Right forelimb (tissue), 1 donor: ENCODE data around the gene MIA.
"Not testable (repeated sequence)": the region's sequence is repeated elsewhere in the genome, so short reads cannot be mapped to it uniquely, and the experiment has no call there.

Source experiments
- DNase-seq: peaks from one replicate; pipeline ENCODE4 v3.0.0-alpha.2; 2018

The MIA gene

GRCh38 chr19:40750874-40751537 is 24.3 kb upstream of the MIA start, which contains the start of gene SNRPA:
SNRPA (plus strand) TSS chr19:40751203; CDS start chr19:40751409, 206 bp downstream.
- peak; percentile 99 for DNase-seq

- no peak for DNase-seq
Measured at GRCh38 chr19:40752257-40752781, 23.0 kb upstream of the MIA start.

DNA sequence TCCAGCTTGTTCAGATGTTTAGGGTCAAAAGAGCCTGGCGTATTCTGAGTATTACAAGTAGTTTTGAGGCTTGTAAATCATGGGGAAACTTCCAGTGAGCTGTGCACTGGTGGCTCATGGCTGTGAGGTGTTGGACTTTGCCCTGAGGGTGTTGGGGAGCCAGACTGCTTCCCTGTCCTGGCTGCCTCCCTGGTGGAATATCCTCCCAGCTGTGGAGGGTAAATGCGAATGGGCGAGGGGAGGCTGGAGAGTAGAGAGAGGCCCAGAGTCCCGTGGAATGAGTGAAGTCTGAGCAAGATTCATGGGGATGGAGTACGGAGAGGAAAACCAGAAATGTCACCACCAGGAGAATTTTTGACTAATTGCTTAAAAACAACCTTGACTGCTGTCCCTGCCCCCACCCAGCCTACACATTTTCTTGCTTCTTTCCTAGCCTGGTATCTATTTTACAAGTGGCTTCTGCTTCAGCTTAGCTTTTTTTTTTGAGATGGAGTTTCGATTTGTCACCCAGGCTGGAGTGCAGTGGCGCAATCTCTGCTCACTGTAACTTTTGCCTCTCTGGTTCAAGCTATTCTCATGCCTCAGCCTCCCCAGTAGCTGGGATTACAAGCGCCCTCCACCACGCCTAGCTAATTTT is 20.6 kb upstream of the MIA start:
- no peak for DNase-seq

DNA sequence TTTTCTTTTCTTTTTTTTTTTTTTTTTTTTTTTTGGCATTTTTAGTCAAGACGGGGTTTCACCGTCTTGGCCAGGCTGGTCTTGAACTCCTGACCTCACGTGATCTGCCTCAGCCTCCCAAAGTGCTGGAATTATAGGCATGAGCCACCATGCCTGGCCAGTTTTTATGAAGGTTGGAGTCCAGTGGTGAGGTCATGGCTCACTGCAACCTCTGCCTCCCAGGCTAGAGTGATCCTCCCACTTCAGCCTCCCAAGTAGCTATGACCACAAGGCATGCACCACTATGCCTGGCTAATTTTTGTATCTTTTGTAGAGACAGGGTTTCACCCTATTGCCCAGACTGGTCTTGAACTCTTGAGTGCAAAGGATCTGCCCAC is 20.1 kb upstream of the MIA start:
- DNase-seq: no peak

- DNase-seq: no peak
Measured at GRCh38 chr19:40755791-40756190, 19.5 kb upstream of the MIA start.

DNA sequence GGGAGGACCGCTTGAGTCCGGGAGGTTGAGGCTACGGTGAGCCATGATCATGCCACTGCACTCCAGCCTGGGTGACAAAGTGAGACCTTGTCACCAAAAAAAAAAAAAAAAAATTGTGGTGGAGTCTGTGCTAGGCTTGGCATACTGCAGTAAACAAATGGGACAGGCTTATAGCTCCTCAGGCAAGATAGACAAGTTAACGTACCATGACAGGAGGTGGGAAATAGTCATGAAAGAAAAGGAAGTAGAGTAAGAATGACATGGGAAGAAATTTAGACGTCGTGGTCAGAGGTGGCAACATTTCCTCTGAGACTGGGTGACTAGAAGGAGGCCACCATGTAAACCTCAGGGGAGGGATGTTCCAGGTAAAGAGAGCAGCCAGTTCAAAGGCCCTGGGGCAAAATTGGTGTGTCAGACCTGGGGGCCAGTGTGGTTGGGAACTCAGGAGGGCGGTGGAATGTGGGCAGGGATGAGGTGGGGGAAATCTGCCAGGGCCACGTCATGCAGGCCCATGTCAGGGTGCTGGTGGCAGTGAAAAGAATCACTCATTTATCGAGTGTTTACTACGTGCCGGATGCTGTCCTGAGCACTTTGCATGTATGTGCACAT is 18.7 kb upstream of the MIA start:
- no peak for DNase-seq

GRCh38 chr19:40758491-40758890 is 16.8 kb upstream of the MIA start:
- no peak for DNase-seq

DNA sequence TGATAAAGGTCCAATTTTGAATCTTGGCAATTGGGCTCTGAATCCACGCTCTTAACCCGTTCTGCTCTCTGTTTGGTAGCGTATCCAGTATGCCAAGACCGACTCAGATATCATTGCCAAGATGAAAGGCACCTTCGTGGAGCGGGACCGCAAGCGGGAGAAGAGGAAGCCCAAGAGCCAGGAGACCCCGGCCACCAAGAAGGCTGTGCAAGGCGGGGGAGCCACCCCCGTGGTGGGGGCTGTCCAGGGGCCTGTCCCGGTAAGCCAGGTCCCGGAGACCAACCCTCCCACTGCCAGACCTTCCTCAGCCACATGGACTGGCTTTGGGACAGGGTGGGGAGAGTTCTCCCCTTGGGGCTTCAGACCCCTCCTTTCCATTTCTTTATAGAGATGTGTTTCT is 16.0 kb upstream of the MIA start:
- no peak for DNase-seq

- DNase-seq: no peak
Measured at GRCh38 chr19:40762754-40763470, 12.4 kb upstream of the MIA start.

DNA sequence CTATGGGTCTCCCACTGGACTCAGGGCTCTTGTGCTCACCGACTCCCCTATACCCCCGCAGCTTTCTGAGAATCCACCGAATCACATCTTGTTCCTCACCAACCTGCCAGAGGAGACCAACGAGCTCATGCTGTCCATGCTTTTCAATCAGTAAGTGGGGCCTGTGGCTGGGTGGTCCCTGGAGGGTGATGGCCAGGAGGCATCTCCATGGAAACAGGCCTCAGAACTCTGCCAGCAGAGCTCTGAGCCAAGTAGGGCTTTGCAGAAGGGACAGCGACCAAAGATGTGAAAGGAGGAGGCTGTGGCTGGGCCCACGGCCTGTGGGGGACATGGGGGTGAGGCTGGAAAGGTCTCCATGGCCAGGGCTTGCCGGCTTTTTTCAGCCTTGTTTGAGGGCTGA is 11.8 kb upstream of the MIA start:
- DNase-seq: no peak

- no peak for DNase-seq
Measured at GRCh38 chr19:40763963-40764362, 11.4 kb upstream of the MIA start.

GRCh38 chr19:40766385-40766784 is 8.9 kb upstream of the MIA start:
- not testable (repeated sequence) for DNase-seq

- no peak for DNase-seq
Measured at GRCh38 chr19:40768869-40769268, 6.5 kb upstream of the MIA start.

DNA sequence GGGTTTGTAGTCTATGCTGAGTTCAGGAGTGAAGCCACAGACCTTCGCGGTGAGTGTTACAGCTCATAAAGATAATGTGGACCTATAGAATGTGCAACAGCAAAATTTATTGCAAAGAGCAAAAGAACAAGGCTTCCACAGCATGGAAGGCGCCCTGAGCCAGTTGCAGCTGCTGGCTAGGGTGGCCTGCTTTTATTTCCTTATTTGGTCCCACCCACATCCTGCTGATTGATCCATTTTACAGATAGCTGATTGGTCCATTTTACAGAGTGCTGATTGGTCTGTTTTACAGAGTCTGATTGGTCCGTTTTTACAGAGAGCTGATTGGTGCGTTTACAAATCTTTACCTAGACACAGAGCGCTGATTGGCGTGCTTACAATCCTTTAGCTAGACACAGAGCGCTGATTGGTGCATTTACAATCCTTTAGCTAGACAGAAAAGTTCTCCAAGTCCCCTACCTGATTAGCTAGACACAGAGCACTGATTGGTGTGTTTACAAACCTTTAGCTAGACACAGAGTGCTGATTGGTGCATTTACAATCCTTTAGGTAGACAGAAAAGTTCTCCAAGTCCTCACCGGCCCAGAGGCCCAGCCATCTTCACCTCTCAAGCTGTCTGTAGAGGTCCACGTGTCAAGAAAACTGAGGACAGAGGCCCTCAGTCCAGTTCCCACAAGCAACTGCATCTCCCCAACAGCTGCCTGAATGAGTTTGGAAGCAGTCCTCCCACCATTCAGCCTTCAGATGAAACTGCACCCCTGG is 4.0 kb upstream of the MIA start:
- DNase-seq: not testable (repeated sequence)

DNA sequence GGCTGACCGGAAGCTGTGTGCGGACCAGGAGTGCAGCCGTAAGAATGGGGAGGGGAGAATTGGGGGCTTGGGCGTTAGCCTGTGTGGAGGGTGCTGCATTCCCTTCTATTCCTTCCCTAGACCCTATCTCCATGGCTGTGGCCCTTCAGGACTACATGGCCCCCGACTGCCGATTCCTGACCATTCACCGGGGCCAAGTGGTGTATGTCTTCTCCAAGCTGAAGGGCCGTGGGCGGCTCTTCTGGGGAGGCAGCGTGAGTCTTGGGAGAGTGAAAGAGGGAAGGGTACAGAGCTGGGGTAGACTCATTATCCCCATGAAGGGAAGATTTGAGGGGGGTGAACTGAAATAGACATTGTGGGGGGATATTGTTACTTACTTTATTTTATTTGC is 306 bp downstream of the MIA start:
- DNase-seq: no peak

DNA sequence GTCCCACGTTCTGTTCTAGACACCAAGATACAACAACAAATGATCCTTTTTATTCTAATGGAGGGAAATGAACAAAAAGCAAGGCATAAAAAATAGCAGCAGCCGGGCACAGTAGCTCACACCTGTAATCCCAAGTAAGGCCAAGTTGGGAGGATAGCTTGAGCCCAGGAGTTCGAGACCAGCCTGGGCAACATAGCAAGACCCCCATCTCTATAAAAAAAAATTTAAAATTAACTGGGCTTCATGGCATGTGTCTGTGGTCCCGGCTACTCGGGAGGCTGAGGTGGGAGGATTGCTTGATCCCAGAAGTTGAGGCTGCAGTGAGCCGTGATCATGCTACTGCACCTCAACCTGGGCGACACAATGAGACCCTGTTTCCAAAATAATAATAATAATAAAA is 1.0 kb downstream of the MIA start:
- DNase-seq: no peak

DNA sequence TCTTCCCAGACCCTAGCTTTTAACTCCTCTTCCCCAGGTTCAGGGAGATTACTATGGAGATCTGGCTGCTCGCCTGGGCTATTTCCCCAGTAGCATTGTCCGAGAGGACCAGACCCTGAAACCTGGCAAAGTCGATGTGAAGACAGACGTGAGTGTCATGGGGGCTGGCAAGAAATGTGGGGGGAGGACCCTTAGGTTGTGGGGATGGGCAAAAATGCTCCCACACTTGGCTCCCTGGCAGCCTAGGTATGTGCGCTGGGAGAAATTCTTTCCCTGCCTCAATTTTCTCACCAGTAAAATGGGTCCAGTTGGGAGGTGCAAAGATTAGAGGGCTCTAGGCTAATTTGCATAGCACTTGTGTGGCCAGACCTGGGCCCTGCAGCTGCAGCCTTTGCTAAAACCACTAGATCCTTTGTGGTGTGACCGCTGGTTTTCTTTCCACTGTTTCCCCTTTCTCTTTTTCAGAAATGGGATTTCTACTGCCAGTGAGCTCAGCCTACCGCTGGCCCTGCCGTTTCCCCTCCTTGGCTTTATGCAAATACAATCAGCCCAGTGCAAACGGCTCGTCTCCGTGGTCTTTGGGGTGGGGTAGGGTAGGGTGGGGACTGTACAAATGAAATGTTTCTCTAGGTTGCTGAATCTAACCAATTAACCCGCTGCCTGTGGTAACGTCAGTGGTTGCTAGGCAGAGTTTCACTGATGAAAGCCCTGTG is 1.8 kb downstream of the MIA start:
- DNase-seq: peak; percentile 92

DNA sequence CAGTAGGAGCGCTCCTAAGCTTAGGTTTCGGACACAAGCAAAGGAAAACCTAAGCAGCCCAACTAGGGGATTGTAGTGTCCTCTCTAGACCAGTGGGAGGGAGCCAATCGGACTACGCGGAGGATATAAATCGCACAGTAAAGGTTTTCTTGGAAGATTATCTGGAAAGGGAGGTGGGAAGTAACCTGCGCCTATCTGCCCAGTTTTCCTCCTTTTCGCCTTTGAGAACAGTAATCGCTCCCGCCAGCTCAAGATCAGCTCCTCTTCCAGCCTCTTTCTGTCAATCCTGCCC is 2.3 kb downstream of the MIA start:
- no peak for DNase-seq

DNA sequence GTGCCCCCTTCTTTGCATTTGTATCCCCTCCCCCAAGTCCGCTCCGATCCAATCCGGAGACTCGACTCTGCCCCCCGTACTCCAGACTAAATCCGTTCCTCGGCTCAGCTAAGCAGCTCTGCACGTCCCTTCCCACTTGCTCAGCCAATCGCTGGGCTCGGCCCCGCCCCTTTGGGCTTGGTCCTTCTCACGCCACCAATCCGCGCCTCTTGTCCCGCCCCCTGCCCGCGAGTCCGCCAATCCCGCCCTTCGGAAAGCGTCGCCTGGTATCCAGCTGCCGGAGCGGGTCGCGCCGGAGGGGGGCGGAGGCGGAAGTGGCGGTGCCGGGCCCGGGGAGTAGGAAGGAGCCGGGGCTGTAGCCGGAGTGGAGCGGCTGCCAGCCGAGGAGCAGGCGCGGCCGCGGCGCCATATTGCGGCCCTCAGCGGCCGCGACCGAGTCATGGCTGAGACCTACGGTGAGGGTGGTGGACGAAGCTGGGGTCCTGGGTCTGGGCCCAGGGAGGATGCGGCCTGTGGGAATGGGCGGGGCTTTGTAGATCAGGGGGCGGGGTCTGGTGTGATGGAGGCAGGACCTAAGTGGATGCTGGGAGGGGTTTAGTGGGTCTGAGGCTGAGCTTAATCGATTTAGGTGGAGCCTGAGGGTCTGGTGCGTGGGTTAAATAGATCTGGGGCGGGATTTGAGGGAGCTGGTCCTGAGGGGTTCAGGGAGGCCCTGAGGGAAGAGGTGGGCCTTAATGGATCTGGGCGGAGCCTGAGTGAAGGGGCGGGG is 2.8 kb downstream of the MIA start, which contains the start of gene RAB4B:
TSS of gene RAB4B (plus strand) at position 311 of the 769 bp plus-strand sequence. CDS start at position 440, 129 bp downstream.
- peak; percentile 100 for DNase-seq

GRCh38 chr19:40778706-40779284 is 3.5 kb downstream of the MIA start:
- no peak for DNase-seq

GRCh38 chr19:40780582-40780981 is 5.3 kb downstream of the MIA start:
- no peak for DNase-seq
